ENCODE measurements around the gene TAMALIN. TPM values are rescaled to one million over a fixed set of nuclear protein-coding genes. Genes with fewer than 3 reads are reported as not detected.

The TAMALIN gene
- total RNA-seq (2021), result 1.1 and 1.2 TPM in 2 replicates
- long read RNA-seq, result 0 reads

GRCh38 chr12:52006726-52007157 is at the start of gene TAMALIN:
TAMALIN (plus strand) TSS chr12:52006946; CDS start chr12:52007020, 74 bp downstream.
- Histone ChIP-seq H3K4me2 (ENCODE audit: insufficient read depth, insufficient read length, low read length) (peak within 1 kb of the TSS; percentile 46), H2AFZ (ENCODE audit: low read length) (no peak within 1 kb of the TSS)

More at GRCh38 chr12:52006726-52007157, at the start of gene TAMALIN:
- H3K4ac ChIP-seq (ENCODE audit: low read depth, low read length), result no peak within 1 kb of the TSS
- H4K5ac ChIP-seq (ENCODE audit: insufficient read length, low read depth, low read length), result no peak within 1 kb of the TSS
- no peak within 1 kb of the TSS for H3K56ac ChIP-seq (ENCODE audit: insufficient read length, low read depth, low read length)
- H2BK120ac ChIP-seq (ENCODE audit: low read depth, low read length, poor library complexity, severe bottlenecking), result no peak within 1 kb of the TSS
- H3K27me3 Mint-ChIP-seq (ENCODE audit: low read depth), result peaks cover 68% of the 10 kb centered on the region
- H4K20me1 ChIP-seq (ENCODE audit: control insufficient read depth, insufficient read depth, insufficient read length), result no peaks in the 10 kb centered on the region
- H2BK15ac ChIP-seq (ENCODE audit: low read depth, low read length), result no peak within 1 kb of the TSS
- H3K18ac ChIP-seq (ENCODE audit: insufficient read length, low read depth, low read length), result no peak within 1 kb of the TSS
- H3K27ac ChIP-seq (ENCODE audit: insufficient read length, low read depth, low read length), result no peak within 1 kb of the TSS
- peaks cover 31 to 49% of the 10 kb centered on the region in 2 experiments for H3K4me1 Mint-ChIP-seq
- H3K9ac ChIP-seq (ENCODE audit: extremely low read depth, insufficient read length, low read length), result no peak within 1 kb of the TSS
- H2BK5ac ChIP-seq (ENCODE audit: insufficient read length, low read length), result no peak within 1 kb of the TSS
- no peak for TF ChIP-seq CTCF (conservative IDR thresholded peaks at IDR 0.05)
- H3K23me2 ChIP-seq (ENCODE audit: insufficient read length, low read depth, low read length, poor library complexity, severe bottlenecking), result peaks cover 7% of the 10 kb centered on the region
- peaks cover 0 to 8% (median 7%) of the 10 kb centered on the region in 3 experiments; a peak in 5 of 7 replicates for H3K36me3 Mint-ChIP-seq (ENCODE audit: insufficient read depth in 1 of 3, low read depth in 3 of 3)
- no peak within 1 kb of the TSS for H2BK12ac ChIP-seq (ENCODE audit: insufficient read length, low read depth, low read length)
- no peaks in the 10 kb centered on the region for H3K79me2 ChIP-seq (ENCODE audit: insufficient read depth, low read length)
- H2AK5ac ChIP-seq (ENCODE audit: insufficient read length, low read length), result no peak within 1 kb of the TSS
- H3K27ac Mint-ChIP-seq, result no peak within 1 kb of the TSS
- H3K14ac ChIP-seq (ENCODE audit: insufficient read depth, low read length), result peak within 1 kb of the TSS; percentile 50; the same call in 1 of the 2 replicates
- H3K79me1 ChIP-seq (ENCODE audit: insufficient read depth, low read depth, low read length, poor library complexity, severe bottlenecking), result no peaks in the 10 kb centered on the region
- no peak within 1 kb of the TSS for H4K8ac ChIP-seq (replicated peaks; ENCODE audit: insufficient read length, low read depth, low read length)
- H3K23ac ChIP-seq (ENCODE audit: insufficient read length, low read depth, low read length), result no peak within 1 kb of the TSS
- peak; percentile 64 for DNase-seq
- no peaks in the 10 kb centered on the region; a peak in 2 of 5 replicates for H3K9me3 Mint-ChIP-seq
- H3K9me3 ChIP-seq (ENCODE audit: control insufficient read depth, low read depth, low read length), result no peaks in the 10 kb centered on the region
- peaks cover 5% of the 10 kb centered on the region; the same call in 1 of the 2 replicates for H3K4me1 ChIP-seq (ENCODE audit: insufficient read depth, low read length)
- no peak within 1 kb of the TSS for H4K91ac ChIP-seq (ENCODE audit: insufficient read length, low read depth, low read length)
- no peak within 1 kb of the TSS for H2BK20ac ChIP-seq (ENCODE audit: low read depth, low read length, poor library complexity, severe bottlenecking)
- no peak within 1 kb of the TSS for H3T11ph ChIP-seq (ENCODE audit: low read length)
- WGBS (ENCODE audit: extremely low coverage, insufficient read length, low lambda C conversion rate), result no CpG with 5 or more reads among the region's 60 CpGs
- H3K4me3 Mint-ChIP-seq, result peak within 1 kb of the TSS; percentile 75 to 96
- peaks cover 17% of the 10 kb centered on the region for H3K27me3 ChIP-seq (ENCODE audit: insufficient read depth, low read length)
